ENCODE measurements around the gene PHYKPL. TPM values are rescaled to one million over a fixed set of nuclear protein-coding genes. Genes with fewer than 3 reads are reported as not detected.

Gene PHYKPL
- total RNA-seq, 1 donor from 2014 or later: 205 TPM

Other genes with a start within 250 kb of the PHYKPL start
- not detected in 2 replicates for gene PROP1, start 236.6 kb downstream of the PHYKPL start, total RNA-seq
- 17.4 and 18.1 TPM in 2 replicates for gene N4BP3, start 119.3 kb downstream of the PHYKPL start, total RNA-seq
- 42.4 and 57.2 TPM in 2 replicates for gene RMND5B, start 101.8 kb downstream of the PHYKPL start, total RNA-seq
- 175 and 180 TPM in 2 replicates for gene NHP2, start 78.9 kb downstream of the PHYKPL start, total RNA-seq
- not detected in 2 replicates for gene GMCL2, start 45.4 kb downstream of the PHYKPL start, total RNA-seq
- gene HNRNPAB, start 28.3 kb downstream of the PHYKPL start, total RNA-seq: 118 and 120 TPM in 2 replicates

Measured in activated B cell treated with CpG ODN at 0.5 μM for 24 hours (primary cell).